DMS79 treated with DMSO at 0.1 percent for 48 hours (cell line): ENCODE measurements around the gene MCTP1.
A peak's percentile ranks its signal among the peaks of the same experiment; 100 is the strongest.

ENCODE experiments used
- DNase-seq: peaks from one replicate; lab custom pipeline; 2025; lab: John Stamatoyannopoulos, UW

MCTP1 gene

GRCh38 chr5:94944160-94944559 lies 340.7 kb downstream of the MCTP1 start:
- no peak for DNase-seq

- no peak for DNase-seq
Observed at GRCh38 chr5:94941122-94941755, 343.7 kb downstream of the MCTP1 start.

- no peak for DNase-seq
Observed at GRCh38 chr5:94932259-94932658, 352.6 kb downstream of the MCTP1 start.

- DNase-seq: no peak
Observed at GRCh38 chr5:94928891-94929290, 356.0 kb downstream of the MCTP1 start.

GRCh38 chr5:94920570-94920969 lies 364.3 kb downstream of the MCTP1 start:
- DNase-seq: no peak

- DNase-seq: no peak
Observed at GRCh38 chr5:94916619-94917018, 368.3 kb downstream of the MCTP1 start.

- DNase-seq: no peak
Observed at GRCh38 chr5:94911276-94911675, 373.6 kb downstream of the MCTP1 start.

GRCh38 chr5:94910721-94911120 lies 374.2 kb downstream of the MCTP1 start:
- DNase-seq: no peak

- DNase-seq: peak; percentile 26
Observed at GRCh38 chr5:94908889-94909480, 375.9 kb downstream of the MCTP1 start.

- no peak for DNase-seq
Observed at GRCh38 chr5:94906750-94907149, 378.1 kb downstream of the MCTP1 start.

- DNase-seq: no peak
Observed at GRCh38 chr5:94903726-94904125, 381.2 kb downstream of the MCTP1 start.

- no peak for DNase-seq
Observed at GRCh38 chr5:94901191-94901979, 383.5 kb downstream of the MCTP1 start.

GRCh38 chr5:94900006-94900505 lies 384.8 kb downstream of the MCTP1 start:
- no peak for DNase-seq

GRCh38 chr5:94893412-94894135 lies 391.3 kb downstream of the MCTP1 start:
- DNase-seq: peak; percentile 44

- DNase-seq: no peak
Observed at GRCh38 chr5:94891972-94892371, 392.9 kb downstream of the MCTP1 start.

GRCh38 chr5:94891565-94891964 lies 393.3 kb downstream of the MCTP1 start:
- no peak for DNase-seq

GRCh38 chr5:94890907-94891306 lies 394.0 kb downstream of the MCTP1 start:
- DNase-seq: no peak

- DNase-seq: no peak
Observed at GRCh38 chr5:94888674-94889073, 396.2 kb downstream of the MCTP1 start.

GRCh38 chr5:94885931-94886330 lies 399.0 kb downstream of the MCTP1 start:
- no peak for DNase-seq

- no peak for DNase-seq
Observed at GRCh38 chr5:94884311-94884710, 400.6 kb downstream of the MCTP1 start.

- DNase-seq: no peak
Observed at GRCh38 chr5:94872526-94872925, 412.4 kb downstream of the MCTP1 start.

- no peak for DNase-seq
Observed at GRCh38 chr5:94870511-94871183, 414.2 kb downstream of the MCTP1 start.
